Smooth muscle cell of the brain vasculature (primary cell): Measurements from ENCODE around the gene MRPL30.
A peak's percentile ranks its signal among the peaks of the same experiment; 100 is the strongest.
"Not testable (repeated sequence)": the region's sequence is repeated elsewhere in the genome, so short reads cannot be mapped to it uniquely, and the experiment has no call there.

ENCODE experiments used
- DNase-seq: peaks from one replicate; pipeline ENCODE4 v3.0.0-alpha.2; 2012; ENCODE audit warnings: low read depth, low spot score

MRPL30 gene

GRCh38 chr2:99180755-99181623 is at the start of gene MRPL30, which contains the start of gene MITD1:
TSS of gene MRPL30 (plus strand) at chr2:99181184. CDS start at chr2:99186204, 5,020 bp downstream.
TSS of gene MITD1 (minus strand) at chr2:99181058. CDS start at chr2:99180981, 77 bp downstream.
- DNase-seq: peak; percentile 90

GRCh38 chr2:99135044-99135556 is 45.9 kb upstream of the MRPL30 start:
- not testable (repeated sequence) for DNase-seq

- DNase-seq: no peak
Measured at GRCh38 chr2:99139003-99139402, 42.0 kb upstream of the MRPL30 start.

- DNase-seq: no peak
Measured at GRCh38 chr2:99140056-99140859, 40.7 kb upstream of the MRPL30 start.

GRCh38 chr2:99140860-99141109 is 40.2 kb upstream of the MRPL30 start:
- DNase-seq: no peak

- no peak for DNase-seq
Measured at GRCh38 chr2:99141110-99142108, 39.6 kb upstream of the MRPL30 start, which contains the start of gene C2orf15. TSS of gene C2orf15 (plus strand) at chr2:99141707. CDS start at chr2:99150559, 8,852 bp downstream.

GRCh38 chr2:99150706-99151105 is 30.3 kb upstream of the MRPL30 start:
- DNase-seq: no peak

GRCh38 chr2:99152199-99152895 is 28.6 kb upstream of the MRPL30 start:
- no peak for DNase-seq

- DNase-seq: no peak
Measured at GRCh38 chr2:99153921-99154604, 26.9 kb upstream of the MRPL30 start.

GRCh38 chr2:99154643-99155536 is 26.1 kb upstream of the MRPL30 start, which contains the start of the genes LIPT1 and TSGA10:
TSS of gene LIPT1 (plus strand) at chr2:99154967. CDS start at chr2:99161958, 6,991 bp downstream.
TSS of gene TSGA10 (minus strand) at chr2:99154942. CDS start at chr2:99109439, 45,503 bp downstream.
- peak; percentile 65 for DNase-seq

- DNase-seq: no peak
Measured at GRCh38 chr2:99156891-99157290, 24.1 kb upstream of the MRPL30 start.

- DNase-seq: no peak
Measured at GRCh38 chr2:99158599-99158998, 22.4 kb upstream of the MRPL30 start.

GRCh38 chr2:99159594-99159993 is 21.4 kb upstream of the MRPL30 start:
- no peak for DNase-seq

- no peak for DNase-seq
Measured at GRCh38 chr2:99166218-99166617, 14.8 kb upstream of the MRPL30 start.

GRCh38 chr2:99169534-99169933 is 11.4 kb upstream of the MRPL30 start:
- DNase-seq: no peak

- DNase-seq: no peak
Measured at GRCh38 chr2:99171377-99172140, 9.4 kb upstream of the MRPL30 start.

GRCh38 chr2:99181624-99182000 is 628 bp downstream of the MRPL30 start:
- no peak for DNase-seq

- no peak for DNase-seq
Measured at GRCh38 chr2:99183025-99183424, 2.0 kb downstream of the MRPL30 start.
